Measurements from ENCODE around the gene GDF7. TPM values are rescaled to one million over a fixed set of nuclear protein-coding genes. Genes with fewer than 3 reads are reported as not detected.

GDF7 gene
- total and polyA plus RNA-seq, 10 of the 15 experiments (the other 5 are each of a cell fraction or from before 2014, with no cell fraction given), result 0.02 to 0.11 (median 0.04) TPM; not detected in 1

GRCh38 chr2:20647738-20648137, 19.2 kb upstream of the GDF7 start:
- FAIRE-seq, result no peak
- intact Hi-C loops (cut with micrococcal nuclease; ENCODE audit: unreplicated experiment) (no loop called here), in situ Hi-C loops (cut with MboI) (no loop called here)
- ChIA-PET SMC1A (ENCODE audit: uncharacterized antibody, unreplicated experiment) (interaction anchor here (0.6 to 1.4 kb wide), 3 partner anchors 15 to 220 kb away, joined by 3 read pairs; partner anchors contain the start of gene RHOB), POLR2A (interaction anchor here (1.7 kb wide), 1 partner anchor 219 kb away, joined by 4 read pairs; no protein-coding TSS in a partner anchor), CTCF (interaction anchor here (0.9 to 5.0 kb wide), 7 partner anchors 12 to 223 kb away, joined by 3 to 44 read pairs (median 5); partner anchors contain the start of gene RHOB), RAD21 (ENCODE audit: unreplicated experiment) (no interaction called here)
- no peaks in the 10 kb centered on the region for H4K20me1 ChIP-seq (ENCODE audit: control insufficient read depth, insufficient read depth)
- H3K4me1 ChIP-seq (ENCODE audit: control insufficient read depth, insufficient read depth, low read length), result peaks cover 4% of the 10 kb centered on the region
- H3K9me3 ChIP-seq (replicated peaks; ENCODE audit: control insufficient read depth, insufficient read depth, low read length), result no peaks in the 10 kb centered on the region
- H3K36me3 ChIP-seq (ENCODE audit: control insufficient read depth in 2 of 2, insufficient read depth in 2 of 2, low read length in 1 of 2), result peaks cover 0 to 3% of the 10 kb centered on the region in 2 experiments; a peak in 1 of 4 replicates
- no peak overlapping the region for H3K4me2 ChIP-seq (ENCODE audit: control insufficient read depth, insufficient read depth)
- no peak overlapping the region for H3K27ac ChIP-seq (ENCODE audit: control insufficient read depth, insufficient read depth)
- ATAC-seq, result no peak
- 53% methylated on average over 8 of the region's 8 CpGs for WGBS (ENCODE audit: insufficient coverage, insufficient replicate concordance, low lambda C conversion rate, missing lambda C conversion rate)
- DNase-seq (ENCODE audit: low read depth, low spot score), result no peak
- H3K27me3 ChIP-seq (replicated peaks in 1 of 2; ENCODE audit: control insufficient read depth in 2 of 2, insufficient read depth in 2 of 2, low read length in 1 of 2), result 0 out of 4 replicates have a peak, but pooled peaks cover 0 to 1% of the 10 kb centered on the region in 2 experiments
- no peak overlapping the region for H2AFZ ChIP-seq (ENCODE audit: control insufficient read depth, low read depth, low read length)
- no peak overlapping the region for H3K4me3 ChIP-seq
- no TSS peak for BruUV-seq (replicated peaks)
- no peak for TF ChIP-seq NRF1 (conservative IDR thresholded peaks at IDR 0.05; ENCODE audit: low read depth, low read length)
- TF ChIP-seq SPI1 (IDR thresholded peaks at IDR 0.05; ENCODE audit: borderline replicate concordance, insufficient read depth, low read depth, low read length), result no peak
- no peak for TF ChIP-seq NR2F1 (conservative IDR thresholded peaks at IDR 0.05)
- no peak for TF ChIP-seq EP300 (IDR thresholded peaks at IDR 0.05; ENCODE audit: borderline replicate concordance in 1 of 2, control insufficient read depth in 1 of 2, low read depth in 2 of 2, low read length in 2 of 2)
- TF ChIP-seq MEF2B (IDR thresholded peaks at IDR 0.05; ENCODE audit: partially characterized antibody, poor library complexity, severe bottlenecking), result no peak
- no peak for TF ChIP-seq ZSCAN29 (IDR thresholded peaks at IDR 0.05)
- no peak for TF ChIP-seq PML (IDR thresholded peaks at IDR 0.05; ENCODE audit: low read length)
- TF ChIP-seq RBBP5 (conservative IDR thresholded peaks at IDR 0.05), result no peak
- TF ChIP-seq NR2C1 (IDR thresholded peaks at IDR 0.05), result no peak
- TF ChIP-seq USF2 (IDR thresholded peaks at IDR 0.05; ENCODE audit: borderline replicate concordance, low read depth, low read length), result no peak
- no peak for TF ChIP-seq SMARCA5 (IDR thresholded peaks at IDR 0.05)
- TF ChIP-seq CREB1 (IDR thresholded peaks at IDR 0.05; ENCODE audit: low read depth), result no peak
- no peak for TF ChIP-seq SP1 (IDR thresholded peaks at IDR 0.05; ENCODE audit: low read depth, low read length)
- TF ChIP-seq MLLT1 (IDR thresholded peaks at IDR 0.05), result no peak
- no peak for TF ChIP-seq RAD21 (IDR thresholded peaks at IDR 0.05; ENCODE audit: insufficient read depth, low read depth, low read length)
- no peak for TF ChIP-seq MXI1 (IDR thresholded peaks at IDR 0.05; ENCODE audit: low read depth, low read length)
- TF ChIP-seq ZBTB40 (IDR thresholded peaks at IDR 0.05; ENCODE audit: borderline replicate concordance), result no peak
- no peak for TF ChIP-seq HDGF (IDR thresholded peaks at IDR 0.05)
- no peak for TF ChIP-seq PAX8 (IDR thresholded peaks at IDR 0.05)
- no peaks in the 10 kb centered on the region for H3K79me2 ChIP-seq (ENCODE audit: control insufficient read depth, insufficient read depth, low read length)
- no peak overlapping the region for H3K9ac ChIP-seq (ENCODE audit: control insufficient read depth, insufficient read depth, low read length)
